D721Med (cell line): ENCODE results near the gene BYSL.

Source experiments
- DNase-seq: peaks from one replicate; pipeline ENCODE4 v3.0.0; 2011; ENCODE audit warnings: low spot score; ENCODE audit not compliant: insufficient read length
- FAIRE-seq: peaks from 2 replicates; lab custom pipeline; 2011; peaks lifted over from hg19 to GRCh38; lab: Jason Lieb, UNC
- CTCF ChIP-seq: IDR thresholded peaks from 2 replicates; pipeline ENCODE4 v1.5.1; 2012; ENCODE audit warnings: mild to moderate bottlenecking, control low read depth; ENCODE audit not compliant: insufficient read depth; ENCODE audit errors: missing control alignments

The BYSL gene

DNA sequence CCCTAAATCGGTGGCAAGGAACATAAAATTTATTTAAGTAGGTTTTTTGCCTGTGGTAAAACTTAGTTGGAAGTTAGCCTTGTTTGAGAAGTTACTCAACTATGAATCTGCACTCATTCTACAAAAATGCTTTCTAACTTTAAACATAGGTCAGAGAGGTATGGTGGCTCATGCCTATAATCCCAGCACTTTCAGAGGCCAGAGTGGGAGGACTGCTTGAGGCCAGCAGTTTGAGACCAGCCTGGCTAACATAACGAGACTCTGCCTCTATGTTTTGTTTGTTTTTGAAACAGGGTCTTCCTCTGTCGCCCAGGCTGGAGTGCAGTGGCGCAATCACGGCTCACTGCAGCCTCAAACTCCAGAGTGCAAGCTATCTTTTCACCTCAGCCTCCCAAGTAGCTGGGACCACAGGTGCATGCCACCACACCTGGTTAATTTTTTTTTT lies 42.3 kb upstream of the BYSL start:
- no peak for TF ChIP-seq CTCF
- DNase-seq = no peak
- no peak for FAIRE-seq

- no peak for TF ChIP-seq CTCF
- DNase-seq (no peak), FAIRE-seq (no peak)
Measured at GRCh38 chr6:41881506-41881905, 39.8 kb upstream of the BYSL start.

DNA sequence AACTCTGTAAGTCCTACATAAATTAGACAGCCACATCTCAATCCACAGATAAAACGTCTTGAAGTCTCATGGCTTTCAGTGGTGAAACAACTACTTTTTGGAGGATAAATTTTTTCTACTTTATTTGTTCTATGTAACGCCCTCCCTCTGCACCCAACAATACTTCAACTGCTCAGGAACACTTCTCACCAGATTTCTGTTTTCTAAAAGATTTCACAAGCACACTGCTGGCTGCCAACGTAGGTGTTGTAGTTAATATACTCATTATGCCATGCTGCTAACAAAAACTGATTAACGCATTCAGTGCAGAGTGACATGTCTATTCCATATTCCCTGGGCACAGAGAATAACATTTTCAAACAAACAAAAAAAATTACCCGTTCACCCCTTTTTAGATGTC lies 36.3 kb upstream of the BYSL start:
- TF ChIP-seq CTCF = no peak
- DNase-seq (no peak), FAIRE-seq (no peak)

DNA sequence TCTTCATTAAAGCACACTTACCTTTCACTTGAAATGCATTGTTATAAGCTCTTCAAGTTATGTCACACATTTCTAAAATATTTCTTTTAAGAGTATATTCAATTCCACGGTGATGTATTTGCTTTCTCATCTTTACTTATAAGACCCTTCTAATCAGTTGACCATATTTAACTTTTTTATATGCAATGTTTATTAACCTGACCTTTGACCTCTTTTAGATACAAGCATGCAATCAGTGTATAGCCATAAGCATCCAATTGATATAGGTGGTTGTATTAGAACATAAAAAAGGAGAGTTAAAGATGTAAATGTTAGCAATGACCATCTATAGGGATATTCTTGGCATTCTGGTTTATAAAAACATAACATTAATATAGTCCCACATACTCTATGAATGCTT lies 35.4 kb upstream of the BYSL start:
- DNase-seq (no peak), FAIRE-seq (no peak)
- no peak for TF ChIP-seq CTCF

- DNase-seq (no peak), FAIRE-seq (no peak)
- no peak for TF ChIP-seq CTCF
Measured at GRCh38 chr6:41887331-41887751, 34.0 kb upstream of the BYSL start.

DNA sequence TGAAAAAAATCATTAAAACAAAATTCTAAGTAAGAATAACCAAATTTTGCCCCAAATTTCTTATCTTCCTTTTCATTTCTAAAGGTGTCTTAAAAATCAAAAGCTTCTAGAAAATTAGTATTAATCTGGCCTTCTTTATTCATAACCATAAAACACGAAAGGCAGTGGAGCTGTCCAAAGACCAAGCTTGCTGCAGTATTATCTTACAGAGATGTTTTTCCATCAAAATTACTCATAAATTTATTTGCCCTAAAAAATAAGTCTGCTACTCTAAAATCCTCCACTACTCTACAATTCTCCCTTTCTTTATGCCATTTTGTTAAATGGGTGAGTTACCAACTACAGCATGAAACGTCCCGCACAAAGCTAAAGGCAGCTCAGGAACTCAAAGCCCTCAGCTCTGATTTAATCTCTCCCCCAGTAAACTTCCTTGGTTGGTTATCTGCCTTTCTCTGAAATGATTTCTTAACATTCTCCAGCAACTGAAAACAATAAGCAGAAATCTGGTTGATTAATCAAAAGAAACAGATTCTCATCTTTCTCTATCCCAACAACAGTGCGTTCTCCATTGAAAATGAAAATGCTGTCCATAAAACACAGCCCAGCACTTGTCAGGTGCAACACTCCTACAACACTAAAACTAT lies 28.3 kb upstream of the BYSL start:
- DNase-seq (no peak), FAIRE-seq (no peak)
- TF ChIP-seq CTCF = no peak
